Memory B cell (primary cell): ENCODE measurements around the gene BOLA2.
"Not testable (repeated sequence)": the region's sequence is repeated elsewhere in the genome, so short reads cannot be mapped to it uniquely, and the experiment has no call there.

Experiments used
- ATAC-seq: fragments of 150-1000 bp; cut with Tn5 transposase; 2 replicates; pipeline ENCODE4 v1.10.0; 2021; ENCODE audit warnings: low read depth, mild to moderate bottlenecking, moderate library complexity
- DNase-seq, 2 donors: peaks; one replicate each; pipeline ENCODE4 v3.0.0; 2022; ENCODE audit warnings: low spot score in 2 of 2
- H3K27ac Mint-ChIP-seq: one replicate; pipeline ENCODE4 v1.8.0; 2022; ENCODE audit warnings: mild to moderate bottlenecking, moderate library complexity, mixed read lengths
- H3K27me3 Mint-ChIP-seq: one replicate; pipeline ENCODE4 v1.8.0; 2022; ENCODE audit warnings: mixed read lengths
- H3K36me3 Mint-ChIP-seq: one replicate; pipeline ENCODE4 v1.8.0; 2022; ENCODE audit warnings: mild to moderate bottlenecking, mixed read lengths
- H3K4me1 Mint-ChIP-seq: one replicate; pipeline ENCODE4 v1.8.0; 2022; ENCODE audit warnings: mixed read lengths
- H3K4me3 Mint-ChIP-seq: one replicate; pipeline ENCODE4 v1.8.0; 2022; ENCODE audit warnings: mild to moderate bottlenecking, moderate library complexity, mixed read lengths
- H3K9me3 Mint-ChIP-seq: one replicate; pipeline ENCODE4 v1.8.0; 2022; ENCODE audit warnings: mixed read lengths

Gene BOLA2

GRCh38 chr16:29454269-29454668, at the start of gene BOLA2, which contains the start of gene SLX1B:
TSS of gene BOLA2 (minus strand) at chr16:29454351. CDS start at chr16:29454253, 98 bp downstream.
TSS of gene SLX1B (plus strand) at chr16:29454533.
- not testable (repeated sequence) for H3K36me3 Mint-ChIP-seq, DNase-seq, H3K4me1 Mint-ChIP-seq, H3K9me3 Mint-ChIP-seq, H3K4me3 Mint-ChIP-seq, H3K27ac Mint-ChIP-seq, H3K27me3 Mint-ChIP-seq
- peak; percentile 84 for ATAC-seq

GRCh38 chr16:29482276-29482675, 28.1 kb upstream of the BOLA2 start:
- H3K36me3 Mint-ChIP-seq, H3K27me3 Mint-ChIP-seq, H3K4me1 Mint-ChIP-seq, H3K27ac Mint-ChIP-seq, H3K9me3 Mint-ChIP-seq, H3K4me3 Mint-ChIP-seq, ATAC-seq: not testable (repeated sequence)
- DNase-seq, result peak in 1 of 2 donors; percentile 18

- H3K27me3 Mint-ChIP-seq, H3K36me3 Mint-ChIP-seq, H3K9me3 Mint-ChIP-seq, ATAC-seq, H3K4me3 Mint-ChIP-seq, H3K4me1 Mint-ChIP-seq, DNase-seq, H3K27ac Mint-ChIP-seq: not testable (repeated sequence)
These were observed 17.9 kb upstream of the BOLA2 start for GRCh38 chr16:29472065-29472464.

- not testable (repeated sequence) for H3K36me3 Mint-ChIP-seq, H3K9me3 Mint-ChIP-seq, H3K27me3 Mint-ChIP-seq, H3K27ac Mint-ChIP-seq, H3K4me1 Mint-ChIP-seq
- peak overlapping the region; percentile 63 for H3K4me3 Mint-ChIP-seq
- DNase-seq (peak in 1 of 2 donors; percentile 34), ATAC-seq (peak; percentile 58)
These were observed 15.5 kb upstream of the BOLA2 start for GRCh38 chr16:29469660-29470059.

- not testable (repeated sequence) for H3K4me1 Mint-ChIP-seq, H3K27ac Mint-ChIP-seq, H3K4me3 Mint-ChIP-seq, H3K36me3 Mint-ChIP-seq, H3K27me3 Mint-ChIP-seq, DNase-seq, H3K9me3 Mint-ChIP-seq
- ATAC-seq, result peak; percentile 46
These were observed 13.7 kb upstream of the BOLA2 start for GRCh38 chr16:29467654-29468366.

GRCh38 chr16:29466904-29467303, 12.8 kb upstream of the BOLA2 start:
- H3K36me3 Mint-ChIP-seq, DNase-seq, H3K27me3 Mint-ChIP-seq, H3K4me1 Mint-ChIP-seq, H3K9me3 Mint-ChIP-seq, H3K27ac Mint-ChIP-seq, H3K4me3 Mint-ChIP-seq: not testable (repeated sequence)
- peak; percentile 19 for ATAC-seq

GRCh38 chr16:29465985-29466824, 12.1 kb upstream of the BOLA2 start:
- not testable (repeated sequence) for DNase-seq, H3K9me3 Mint-ChIP-seq, H3K4me1 Mint-ChIP-seq

GRCh38 chr16:29460647-29461030, 6.5 kb upstream of the BOLA2 start:
- H3K4me1 Mint-ChIP-seq, H3K4me3 Mint-ChIP-seq, H3K9me3 Mint-ChIP-seq, H3K27me3 Mint-ChIP-seq, H3K27ac Mint-ChIP-seq, DNase-seq, ATAC-seq, H3K36me3 Mint-ChIP-seq: not testable (repeated sequence)

More at GRCh38 chr16:29465985-29466824, 12.1 kb upstream of the BOLA2 start:
- not testable (repeated sequence) for H3K27ac Mint-ChIP-seq, H3K36me3 Mint-ChIP-seq, H3K4me3 Mint-ChIP-seq, H3K27me3 Mint-ChIP-seq
- peak; percentile 74 for ATAC-seq

GRCh38 chr16:29459706-29460646, 5.8 kb upstream of the BOLA2 start, which contains the start of gene SULT1A4:
TSS of gene SULT1A4 (plus strand) at chr16:29459913. CDS start at chr16:29461386, 1,473 bp downstream.
- ATAC-seq, H3K27me3 Mint-ChIP-seq, DNase-seq, H3K9me3 Mint-ChIP-seq, H3K27ac Mint-ChIP-seq, H3K36me3 Mint-ChIP-seq, H3K4me1 Mint-ChIP-seq, H3K4me3 Mint-ChIP-seq: not testable (repeated sequence)

GRCh38 chr16:29457660-29458059, 3.5 kb upstream of the BOLA2 start:
- H3K9me3 Mint-ChIP-seq, H3K27ac Mint-ChIP-seq, H3K4me1 Mint-ChIP-seq, H3K4me3 Mint-ChIP-seq, H3K36me3 Mint-ChIP-seq, H3K27me3 Mint-ChIP-seq, ATAC-seq: not testable (repeated sequence)
- peak in 1 of 2 donors; percentile 8 for DNase-seq

- not testable (repeated sequence) for H3K4me3 Mint-ChIP-seq, DNase-seq, H3K36me3 Mint-ChIP-seq, H3K9me3 Mint-ChIP-seq, H3K27ac Mint-ChIP-seq, H3K4me1 Mint-ChIP-seq, H3K27me3 Mint-ChIP-seq
- peak; percentile 64 for ATAC-seq
These were observed 677 bp upstream of the BOLA2 start for GRCh38 chr16:29454828-29455227.

GRCh38 chr16:29453754-29454153, 397 bp downstream of the BOLA2 start:
- not testable (repeated sequence) for H3K36me3 Mint-ChIP-seq, H3K4me3 Mint-ChIP-seq, DNase-seq, H3K27me3 Mint-ChIP-seq, H3K4me1 Mint-ChIP-seq, H3K9me3 Mint-ChIP-seq, H3K27ac Mint-ChIP-seq
- peak; percentile 21 for ATAC-seq

GRCh38 chr16:29425390-29425789, 28.8 kb downstream of the BOLA2 start:
- not testable (repeated sequence) for ATAC-seq, H3K9me3 Mint-ChIP-seq, H3K27ac Mint-ChIP-seq, H3K4me1 Mint-ChIP-seq, H3K4me3 Mint-ChIP-seq, H3K36me3 Mint-ChIP-seq, DNase-seq, H3K27me3 Mint-ChIP-seq

GRCh38 chr16:29423587-29423986, 30.6 kb downstream of the BOLA2 start:
- H3K9me3 Mint-ChIP-seq, H3K27ac Mint-ChIP-seq, H3K27me3 Mint-ChIP-seq, H3K4me3 Mint-ChIP-seq, DNase-seq, H3K4me1 Mint-ChIP-seq, H3K36me3 Mint-ChIP-seq, ATAC-seq: not testable (repeated sequence)
